K562 (cell line): ENCODE data around the gene SLC66A2. TPM values are rescaled to one million over a fixed set of nuclear protein-coding genes. Genes with fewer than 3 reads are reported as not detected.

Experiments
- ATAC-seq: fragments of 200-7000 bp; cut with Tn5 transposase; 3 replicates; pipeline ENCODE4 v1.9.1; 2020; ENCODE audit warnings: moderate library complexity
- BruUV-seq: library from RNA; stranded (reverse); fragments of 400-500 nt; replicated peaks from 2 replicates; lab custom pipeline; 2021; lab: Mats Ljungman, UMichigan
- CTCF ChIA-PET: fragments of 300-600 bp; formaldehyde crosslinking; extraction: SDS; loops from one replicate; lab custom pipeline; 2021; ENCODE audit warnings: low intra/inter-chr PET ratio; lab: Yijun Ruan, JAX
- POLR2A ChIA-PET: fragments of 300-600, 350-650 bp; sonication (Branson Sonifier 250); formaldehyde crosslinking; extraction: SDS; loops from one replicate; lab custom pipeline; 2021; ENCODE audit warnings: antibody characterized with exemption, inconsistent platforms; lab: Yijun Ruan, JAX
- DNase-seq, 4 experiments: peaks; one replicate each; pipeline versions ENCODE4 v3.0.0 to v3.0.0-alpha.2; 2011 to 2018; ENCODE audit warnings: low spot score in 3 of 4, mixed read lengths in 3 of 4; ENCODE audit errors: extremely low read depth in 1 of 4
- FAIRE-seq: peaks from 2 replicates; lab custom pipeline; 2011; peaks lifted over from hg19 to GRCh38; lab: Jason Lieb, UNC
- H2AFZ ChIP-seq: 2 replicates; pipeline ENCODE4 v1.6.0; 2011; ENCODE audit warnings: low read depth, low read length, control low read depth, inconsistent platforms
- H3K27ac ChIP-seq: fragments of 200-600 bp; 3 replicates; pipeline ENCODE4 v1.8.0; 2011; ENCODE audit warnings: low read depth, mild to moderate bottlenecking, control low read depth, inconsistent platforms, low read length, moderate library complexity, mixed read lengths; ENCODE audit errors: extremely low read depth
- H3K27me3 ChIP-seq, 2 experiments: fragments of 300-600 bp in 1 of 2; 2 replicates in 1 of 2; 3 replicates in 1 of 2; pipeline versions ENCODE4 v1.6.0 to v1.8.0; 2011; ENCODE audit warnings: inconsistent platforms in 2 of 2, low read length in 2 of 2, mild to moderate bottlenecking in 1 of 2, mixed read lengths in 1 of 2, moderate library complexity in 1 of 2; ENCODE audit not compliant: control insufficient read depth in 2 of 2, insufficient read depth in 2 of 2
- H3K36me3 ChIP-seq: fragments of 300-600 bp; 3 replicates; pipeline ENCODE4 v1.8.0; 2011; ENCODE audit warnings: mild to moderate bottlenecking, low read length, inconsistent platforms; ENCODE audit not compliant: control insufficient read depth, insufficient read depth
- H3K4me1 ChIP-seq, 2 experiments: fragments of 200-600 bp in 1 of 2; replicated peaks in 1 of 2; 2 replicates in 1 of 2; 3 replicates in 1 of 2; pipeline versions ENCODE4 v1.5.1 to v1.8.0; 2011; ENCODE audit warnings: inconsistent platforms in 2 of 2, low read length in 2 of 2, mild to moderate bottlenecking in 1 of 2, mixed read lengths in 1 of 2, moderate library complexity in 1 of 2; ENCODE audit not compliant: control insufficient read depth in 2 of 2, insufficient read depth in 2 of 2
- H3K4me2 ChIP-seq: 2 replicates; pipeline ENCODE4 v1.6.1; 2011; ENCODE audit warnings: low read length, control low read depth, inconsistent platforms, mixed read lengths; ENCODE audit not compliant: insufficient read depth
- H3K4me3 ChIP-seq: fragments of 200-600 bp; sonication (generic), shearing (Covaris generic); 2 replicates; pipeline ENCODE4 v1.5.1; 2016; ENCODE audit warnings: control low read depth, inconsistent platforms
- H3K79me2 ChIP-seq: fragments of 200-600 bp; 3 replicates; pipeline ENCODE4 v1.8.0; 2011; ENCODE audit warnings: low read length, inconsistent platforms; ENCODE audit not compliant: control insufficient read depth, insufficient read depth
- H3K9ac ChIP-seq, 2 experiments: 2 replicates each; pipeline versions ENCODE4 v1.6.0 to v1.6.1; 2011; ENCODE audit warnings: low read depth in 2 of 2, low read length in 2 of 2, control low read depth in 1 of 2, inconsistent platforms in 1 of 2, mild to moderate bottlenecking in 1 of 2, mixed read lengths in 1 of 2; ENCODE audit not compliant: insufficient read depth in 1 of 2
- H3K9me1 ChIP-seq: one replicate; pipeline ENCODE4 v1.6.0; 2011; ENCODE audit warnings: inconsistent platforms, mild to moderate bottlenecking, low read length, moderate library complexity; ENCODE audit not compliant: control insufficient read depth, insufficient read depth
- H3K9me3 ChIP-seq: replicated peaks from 2 replicates; pipeline ENCODE4 v1.5.1; 2011; ENCODE audit warnings: low read depth, low read length, inconsistent platforms; ENCODE audit not compliant: control insufficient read depth, insufficient read depth
- H4K20me1 ChIP-seq: replicated peaks from 2 replicates; pipeline ENCODE4 v1.6.1; 2011; ENCODE audit warnings: low read length, inconsistent platforms, mixed read lengths; ENCODE audit not compliant: control insufficient read depth, insufficient read depth
- CREB3L1 ChIP-seq: fragments of 450-650 bp; IDR thresholded peaks from 2 replicates; pipeline ENCODE4 v1.6.1; 2014; ENCODE audit warnings: low read depth, mild to moderate bottlenecking, moderate library complexity, borderline replicate concordance
- GATAD2A ChIP-seq: fragments of 450-650 bp; IDR thresholded peaks from 2 replicates; pipeline ENCODE4 v1.6.1; 2017
- MAFK ChIP-seq: IDR thresholded peaks from 2 replicates; pipeline ENCODE4 v1.6.1; 2011; ENCODE audit warnings: low read length, improper control_type of control experiment
- MAX ChIP-seq: sonication (generic); formaldehyde crosslinking; IDR thresholded peaks from 2 replicates; pipeline ENCODE4 v1.9.0; 2022; ENCODE audit warnings: mild to moderate bottlenecking, missing genetic modification reagents
- MYNN ChIP-seq, 2 experiments: sonication (generic); formaldehyde crosslinking in 1 of 2; IDR thresholded peaks; 2 replicates each; pipeline versions ENCODE4 v1.5.0 to v1.6.1; 2016 to 2020; ENCODE audit warnings: antibody characterized with exemption in 1 of 2, missing genetic modification reagents in 1 of 2
- PML ChIP-seq: IDR thresholded peaks from 2 replicates; pipeline ENCODE4 v1.6.1; 2012; ENCODE audit warnings: low read length, inconsistent platforms
- PRPF4 ChIP-seq: fragments of 200-400 bp; formaldehyde crosslinking; IDR thresholded peaks from one replicate; pipeline ENCODE4 v1.6.1; 2017; ENCODE audit warnings: low read length, low read depth, mild to moderate bottlenecking; ENCODE audit not compliant: insufficient read depth, poor library complexity, severe bottlenecking
- RB1 ChIP-seq: fragments of 450-650 bp; IDR thresholded peaks from 2 replicates; pipeline ENCODE4 v1.6.1; 2017; ENCODE audit warnings: low read depth, mild to moderate bottlenecking
- TBL1XR1 ChIP-seq, 2 experiments: IDR thresholded peaks; 2 replicates each; pipeline ENCODE4 v1.6.1; 2012; ENCODE audit warnings: improper control_type of control experiment in 2 of 2, low read length in 2 of 2, mild to moderate bottlenecking in 1 of 2
- TFAM ChIP-seq: fragments of 250-450 bp; sonication (Bioruptor Pico); conservative IDR thresholded peaks from 2 replicates; pipeline ENCODE4 v1.5.0; 2021; ENCODE audit warnings: mild to moderate bottlenecking, moderate library complexity
- WHSC1 ChIP-seq: IDR thresholded peaks from one replicate; pipeline ENCODE4 v1.6.1; 2012; ENCODE audit warnings: low read length, control low read depth, inconsistent platforms
- ZC3H8 ChIP-seq: fragments of 450-650 bp; IDR thresholded peaks from 2 replicates; pipeline ENCODE4 v1.6.1; 2017
- ZNF12 ChIP-seq: sonication (generic); formaldehyde crosslinking; IDR thresholded peaks from 2 replicates; pipeline ENCODE4 v1.4.0; 2020; ENCODE audit warnings: mild to moderate bottlenecking, missing genetic modification reagents
- ZNF696 ChIP-seq: fragments of 250-450 bp; sonication (Bioruptor Pico); conservative IDR thresholded peaks from 2 replicates; pipeline ENCODE4 v1.4.0; 2020; ENCODE audit warnings: mild to moderate bottlenecking, moderate library complexity
- WGBS: fragments of 100-300 bp; shearing (Covaris generic); methylation state at CpG from one replicate; pipeline ENCODE4 v1.1.6; 2016; ENCODE audit warnings: low coverage, mixed read lengths; ENCODE audit not compliant: insufficient coverage; ENCODE audit errors: missing lambda C conversion rate; 5-methylcytosine and 5-hydroxymethylcytosine counted together
- in situ Hi-C: fragments of 300-500 bp; cut with MboI; formaldehyde crosslinking; loops from 4 replicates; pipeline ENCODE4 v1.15.0; 2018; ENCODE audit warnings: inconsistent platforms, mixed read lengths
- intact Hi-C: fragments of 100-400 bp; cut with micrococcal nuclease; formaldehyde crosslinking; loops from 2 replicates; pipeline ENCODE4 v1.14.2; 2022
- polyA plus RNA-seq, 8 experiments: library from polyadenylated mRNA; depleted of rRNA in 4 of 8; stranded (reverse) in 5 of 8; unstranded in 3 of 8; fragments of >200 nt; fragmentation: Nextera tagmentation in 2 of 8; fragmentation: Illumina TruSeq in 1 of 8; extraction: Ambion mirVana in 2 of 8; extraction: Trizol in 1 of 8; gene quantifications; 2 replicates each; pipeline versions ENCODE4 v1.2.1 to v1.2.3, GENCODE V29; 2011 to 2014; ENCODE audit warnings: inconsistent platforms in 1 of 8, missing spikeins in 1 of 8
- total RNA-seq, 7 experiments: library from RNA; depleted of rRNA in 6 of 7; stranded (reverse); fragments of >200 nt in 6 of 7; fragmentation: Illumina TruSeq in 2 of 7; extraction: Trizol in 2 of 7; gene quantifications; 2 replicates each; pipeline versions ENCODE4 v1.2.1 to v1.2.3, GENCODE V29; 2011 to 2021; ENCODE audit warnings: low replicate concordance in 1 of 7

The SLC66A2 gene
- total and polyA plus RNA-seq, 9 of the 15 experiments (the other 6 are each of a cell fraction or from before 2014, with no cell fraction given), result 0.25 to 17.5 (median 5.6) TPM

DNA sequence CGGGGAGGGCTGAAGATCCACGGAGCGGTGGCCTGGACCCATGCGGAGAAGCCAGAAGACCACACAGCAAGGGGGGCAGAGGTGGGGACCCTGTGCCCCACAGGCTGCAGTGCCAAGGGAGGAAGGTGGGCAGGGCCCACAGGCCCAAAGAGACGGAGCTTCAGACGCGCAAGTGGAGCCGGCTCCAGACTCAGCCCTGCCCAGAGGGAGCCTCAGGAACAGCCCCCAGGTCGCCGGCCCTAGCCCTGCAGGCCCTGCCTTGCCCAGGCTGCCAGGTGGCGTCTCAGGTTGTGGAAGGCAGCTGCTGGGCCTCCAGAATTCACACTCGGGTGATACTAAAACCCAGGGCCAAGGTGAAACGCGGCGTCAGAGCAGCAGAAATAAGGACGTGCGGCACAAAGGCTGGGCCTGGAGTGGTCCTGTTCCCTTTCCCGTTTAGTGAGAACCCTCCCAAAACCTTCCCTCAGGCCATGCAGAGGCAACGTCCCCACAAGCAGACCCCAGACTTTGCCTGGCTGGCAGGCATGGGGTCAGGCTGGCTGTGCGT, 36.8 kb downstream of the SLC66A2 start:
- no peaks in the 10 kb centered on the region for H3K79me2 ChIP-seq
- WGBS, result 86% methylated on average over 9 of the region's 20 CpGs
- intact Hi-C loops (no loop called here), in situ Hi-C loops (no loop called here)
- H3K9ac ChIP-seq, result no peak overlapping the region
- no peak overlapping the region for H3K4me3 ChIP-seq
- no peaks in the 10 kb centered on the region; a peak in 1 of 5 replicates for H3K4me1 ChIP-seq
- TF ChIP-seq ZNF12 (CRISPR knock-in tag), result no peak
- TF ChIP-seq GATAD2A, result no peak
- no peak for TF ChIP-seq TFAM (CRISPR knock-in tag)
- no peak for TF ChIP-seq CREB3L1
- TF ChIP-seq PML, result no peak
- TF ChIP-seq ZC3H8, result no peak
- no peak for TF ChIP-seq MAX (CRISPR knock-in tag)
- no peak for TF ChIP-seq MAFK
- no peak for TF ChIP-seq ZNF696
- TF ChIP-seq WHSC1, result no peak
- TF ChIP-seq RB1, result no peak
- TF ChIP-seq TBL1XR1 (IDR thresholded peaks at IDR 0.05; ENCODE audit: low read length in 2 of 2), result no peak
- TF ChIP-seq MYNN (IDR thresholded peaks at IDR 0.05), result no peak
- TF ChIP-seq MYNN (CRISPR knock-in tag; IDR thresholded peaks at IDR 0.05), result no peak
- no peak for TF ChIP-seq PRPF4
- 0 out of 2 replicates have a peak, but pooled peaks cover 1% of the 10 kb centered on the region for H3K9me3 ChIP-seq
- no peaks in the 10 kb centered on the region for H3K9me1 ChIP-seq
- FAIRE-seq, result no peak
- no peak for ATAC-seq
- ChIA-PET POLR2A (no interaction called here), CTCF (no interaction called here)
- BruUV-seq, result no TSS peak
- H3K27ac ChIP-seq, result no peak overlapping the region
- no peak overlapping the region for H2AFZ ChIP-seq
- H3K27me3 ChIP-seq, result no peaks in the 10 kb centered on the region
- no peaks in the 10 kb centered on the region for H3K36me3 ChIP-seq
- DNase-seq, result no peak
- H4K20me1 ChIP-seq, result no peaks in the 10 kb centered on the region
- no peak overlapping the region for H3K4me2 ChIP-seq
